OCI-LY7 (cell line): ENCODE data around the gene DDRGK1.

Experiments
- CTCF ChIP-seq: fragments of 200-600 bp; sonication (generic); conservative IDR thresholded peaks from 2 replicates; pipeline ENCODE4 v1.5.1; 2014; ENCODE audit warnings: mild to moderate bottlenecking, antibody characterized with exemption, low read length, moderate library complexity, mixed read lengths
- EZH2phosphoT487 ChIP-seq: fragments of 200-600 bp; sonication (generic); IDR thresholded peaks from 2 replicates; pipeline ENCODE4 v1.6.1; 2018; ENCODE audit warnings: low read depth, borderline replicate concordance, mild to moderate bottlenecking, mixed run types, antibody characterized with exemption, low read length, moderate library complexity, mixed read lengths

DNA sequence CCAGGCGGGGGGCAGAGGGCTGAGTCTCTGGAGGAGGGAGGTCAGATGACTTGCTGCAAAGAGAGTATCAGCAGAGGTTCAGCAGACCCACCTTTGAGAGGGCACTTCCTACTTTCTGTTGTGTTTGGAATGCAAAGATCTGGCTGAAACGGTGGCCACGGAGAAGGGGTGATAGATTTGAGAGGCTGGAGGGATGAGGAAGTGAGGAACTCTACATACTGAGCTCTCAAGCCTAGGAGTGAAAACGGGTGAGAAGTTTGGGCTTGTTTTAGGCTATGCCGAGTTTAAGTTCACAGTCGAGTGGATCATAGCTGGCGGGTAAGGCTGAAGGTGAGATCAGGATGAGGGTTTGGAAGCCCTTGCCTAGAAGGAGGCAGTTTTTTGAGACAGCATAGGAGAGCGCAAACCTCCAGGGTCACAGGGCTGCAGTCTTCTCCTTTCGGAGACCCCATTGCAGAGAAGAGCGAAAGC is 4.3 kb upstream of the DDRGK1 start:
- TF ChIP-seq CTCF: no peak
- no peak for TF ChIP-seq EZH2phosphoT487
